Stimulated activated naive B cell treated with anti-CD40 and anti-IgM and Interleukin-4, amounts not matched to agents 10 μg/mL and 1 μg/mL and 100 μg/mL, for 72 hours (primary cell): ENCODE results near the gene BABAM2.
"Not testable (repeated sequence)": the region's sequence is repeated elsewhere in the genome, so short reads cannot be mapped to it uniquely, and the experiment has no call there.

Source experiments
- ATAC-seq, 2 donors: fragments of 150-1000 bp; cut with Tn5 transposase; replicated peaks; 2 replicates each; pipeline ENCODE4 v1.10.0; 2021; ENCODE audit warnings: moderate library complexity in 1 of 2
- DNase-seq: peaks from one replicate; pipeline ENCODE4 v3.0.0; 2021
- H3K27ac Mint-ChIP-seq: one replicate; pipeline ENCODE4 v1.8.0; 2022; ENCODE audit warnings: mild to moderate bottlenecking, mixed read lengths
- H3K27me3 Mint-ChIP-seq, 2 donors: one replicate each; pipeline ENCODE4 v1.8.0; 2022; ENCODE audit warnings: mixed read lengths in 2 of 2
- H3K36me3 Mint-ChIP-seq, 2 donors: one replicate each; pipeline ENCODE4 v1.8.0; 2022; ENCODE audit warnings: mixed read lengths in 2 of 2, mild to moderate bottlenecking in 1 of 2
- H3K4me1 Mint-ChIP-seq, 2 donors: one replicate each; pipeline ENCODE4 v1.8.0; 2022; ENCODE audit warnings: mixed read lengths in 2 of 2, mild to moderate bottlenecking in 1 of 2
- H3K4me3 Mint-ChIP-seq, 2 donors: one replicate each; pipeline ENCODE4 v1.8.0; 2022; ENCODE audit warnings: mild to moderate bottlenecking in 2 of 2, mixed read lengths in 2 of 2, moderate library complexity in 1 of 2
- H3K9me3 Mint-ChIP-seq, 2 donors: one replicate each; pipeline ENCODE4 v1.8.0; 2022; ENCODE audit warnings: mixed read lengths in 2 of 2, mild to moderate bottlenecking in 1 of 2

The BABAM2 gene

GRCh38 chr2:27973592-27973991 is 83.1 kb downstream of the BABAM2 start:
- H3K27me3 Mint-ChIP-seq: no peaks in the 10 kb centered on the region
- no peak overlapping the region for H3K27ac Mint-ChIP-seq
- H3K36me3 Mint-ChIP-seq: peaks cover 18 to 37% of the 10 kb centered on the region in 2 donors
- DNase-seq (no peak), ATAC-seq (no peak)
- H3K4me3 Mint-ChIP-seq: no peak overlapping the region
- peaks cover 6 to 10% of the 10 kb centered on the region in 2 donors for H3K4me1 Mint-ChIP-seq
- peaks cover 6 to 8% of the 10 kb centered on the region in 2 donors for H3K9me3 Mint-ChIP-seq

GRCh38 chr2:27976308-27976707 is 85.8 kb downstream of the BABAM2 start:
- H3K27ac Mint-ChIP-seq: no peak overlapping the region
- peaks cover 10 to 23% of the 10 kb centered on the region in 2 donors for H3K36me3 Mint-ChIP-seq
- no peak for ATAC-seq
- H3K27me3 Mint-ChIP-seq: no peaks in the 10 kb centered on the region
- H3K4me3 Mint-ChIP-seq: no peak overlapping the region
- no peak for DNase-seq
- peaks cover 8 to 16% of the 10 kb centered on the region in 2 donors for H3K4me1 Mint-ChIP-seq
- peaks cover 0 to 3% of the 10 kb centered on the region in 2 donors for H3K9me3 Mint-ChIP-seq

GRCh38 chr2:27977731-27978312 is 87.3 kb downstream of the BABAM2 start:
- Mint-ChIP-seq H3K4me3 (no peak overlapping the region), H3K27ac (peak overlapping the region; percentile 56)

GRCh38 chr2:27978761-27979160 is 88.2 kb downstream of the BABAM2 start:
- not testable (repeated sequence) for H3K4me3 Mint-ChIP-seq, ATAC-seq, H3K9me3 Mint-ChIP-seq, H3K27me3 Mint-ChIP-seq, DNase-seq, H3K27ac Mint-ChIP-seq
- Mint-ChIP-seq H3K4me1 (peaks cover 8 to 16% of the 10 kb centered on the region in 2 donors), H3K36me3 (peaks cover 12 to 26% of the 10 kb centered on the region in 2 donors)

More at GRCh38 chr2:27977731-27978312, 87.3 kb downstream of the BABAM2 start:
- DNase-seq (no peak), ATAC-seq (peak in 1 of 2 donors; percentile 42)
- Mint-ChIP-seq H3K36me3 (peaks cover 8 to 23% of the 10 kb centered on the region in 2 donors), H3K9me3 (peaks cover 0 to 3% of the 10 kb centered on the region in 2 donors), H3K27me3 (no peaks in the 10 kb centered on the region), H3K4me1 (peaks cover 8 to 16% of the 10 kb centered on the region in 2 donors)

GRCh38 chr2:27980242-27980641 is 89.7 kb downstream of the BABAM2 start:
- DNase-seq (no peak), ATAC-seq (peak in 1 of 2 donors; percentile 52)
- no peak overlapping the region for H3K4me3 Mint-ChIP-seq
- peaks cover 12 to 26% of the 10 kb centered on the region in 2 donors for H3K36me3 Mint-ChIP-seq
- no peaks in the 10 kb centered on the region for H3K27me3 Mint-ChIP-seq
- no peak overlapping the region for H3K27ac Mint-ChIP-seq
- H3K9me3 Mint-ChIP-seq: peaks cover 0 to 5% of the 10 kb centered on the region in 2 donors
- H3K4me1 Mint-ChIP-seq: peaks cover 8 to 16% of the 10 kb centered on the region in 2 donors

- no peaks in the 10 kb centered on the region for H3K27me3 Mint-ChIP-seq
- no peak for DNase-seq
These were observed 93.6 kb downstream of the BABAM2 start for GRCh38 chr2:27984153-27984552.

GRCh38 chr2:27988306-27988705 is 97.8 kb downstream of the BABAM2 start:
- Mint-ChIP-seq H3K4me3 (no peak overlapping the region), H3K27ac (no peak overlapping the region), H3K36me3 (peaks cover 16 to 27% of the 10 kb centered on the region in 2 donors), H3K4me1 (peaks cover 0 to 13% of the 10 kb centered on the region in 2 donors), H3K9me3 (peaks cover 0 to 5% of the 10 kb centered on the region in 2 donors), H3K27me3 (no peaks in the 10 kb centered on the region)
- DNase-seq: no peak
- ATAC-seq: no peak

More at GRCh38 chr2:27984153-27984552, 93.6 kb downstream of the BABAM2 start:
- no peak for ATAC-seq
- Mint-ChIP-seq H3K4me3 (no peak overlapping the region), H3K4me1 (peaks cover 11% of the 10 kb centered on the region in 2 donors), H3K9me3 (peaks cover 1 to 2% of the 10 kb centered on the region in 2 donors), H3K36me3 (peaks cover 9% of the 10 kb centered on the region in 2 donors), H3K27ac (no peak overlapping the region)

- ATAC-seq (no peak), DNase-seq (no peak)
- Mint-ChIP-seq H3K27ac (no peak overlapping the region), H3K36me3 (peaks cover 15 to 25% of the 10 kb centered on the region in 2 donors), H3K27me3 (no peaks in the 10 kb centered on the region), H3K4me3 (no peak overlapping the region), H3K9me3 (peaks cover 0 to 5% of the 10 kb centered on the region in 2 donors), H3K4me1 (peaks cover 0 to 13% of the 10 kb centered on the region in 2 donors)
These were observed 98.2 kb downstream of the BABAM2 start for GRCh38 chr2:27988718-27989117.

- H3K36me3 Mint-ChIP-seq: peaks cover 15 to 25% of the 10 kb centered on the region in 2 donors
- no peaks in the 10 kb centered on the region for H3K27me3 Mint-ChIP-seq
- H3K4me3 Mint-ChIP-seq: no peak overlapping the region
- no peak overlapping the region for H3K27ac Mint-ChIP-seq
- peaks cover 0 to 13% of the 10 kb centered on the region in 2 donors for H3K4me1 Mint-ChIP-seq
- peaks cover 0 to 5% of the 10 kb centered on the region in 2 donors for H3K9me3 Mint-ChIP-seq
- DNase-seq (no peak), ATAC-seq (no peak)
These were observed 98.6 kb downstream of the BABAM2 start for GRCh38 chr2:27989149-27989548.

GRCh38 chr2:27990030-27990590 is 99.6 kb downstream of the BABAM2 start:
- H3K9me3 Mint-ChIP-seq: peaks cover 5 to 10% of the 10 kb centered on the region in 2 donors
- H3K36me3 Mint-ChIP-seq: peaks cover 23 to 34% of the 10 kb centered on the region in 2 donors
- no peak overlapping the region for H3K4me3 Mint-ChIP-seq
- H3K4me1 Mint-ChIP-seq: peaks cover 0 to 13% of the 10 kb centered on the region in 2 donors
- no peak overlapping the region for H3K27ac Mint-ChIP-seq
- H3K27me3 Mint-ChIP-seq: no peaks in the 10 kb centered on the region
- DNase-seq (no peak), ATAC-seq (no peak)

- Mint-ChIP-seq H3K27ac (no peak overlapping the region), H3K27me3 (no peaks in the 10 kb centered on the region)
These were observed 100.6 kb downstream of the BABAM2 start for GRCh38 chr2:27991146-27991545.

GRCh38 chr2:27992787-27993401 is 102.4 kb downstream of the BABAM2 start:
- DNase-seq: no peak
- no peaks in the 10 kb centered on the region for H3K27me3 Mint-ChIP-seq
- ATAC-seq: no peak
- H3K36me3 Mint-ChIP-seq: peaks cover 37 to 50% of the 10 kb centered on the region in 2 donors
- no peak overlapping the region for H3K27ac Mint-ChIP-seq
- peaks cover 5 to 10% of the 10 kb centered on the region in 2 donors for H3K9me3 Mint-ChIP-seq
- no peak overlapping the region for H3K4me3 Mint-ChIP-seq
- H3K4me1 Mint-ChIP-seq: peaks cover 0 to 8% of the 10 kb centered on the region in 2 donors

More at GRCh38 chr2:27991146-27991545, 100.6 kb downstream of the BABAM2 start:
- ATAC-seq (no peak), DNase-seq (no peak)
- Mint-ChIP-seq H3K36me3 (peaks cover 31 to 44% of the 10 kb centered on the region in 2 donors), H3K9me3 (peaks cover 5 to 10% of the 10 kb centered on the region in 2 donors), H3K4me1 (peaks cover 0 to 10% of the 10 kb centered on the region in 2 donors), H3K4me3 (no peak overlapping the region)

GRCh38 chr2:27993402-27993787 is 102.9 kb downstream of the BABAM2 start:
- peaks cover 5 to 10% of the 10 kb centered on the region in 2 donors for H3K9me3 Mint-ChIP-seq
- no peak overlapping the region for H3K27ac Mint-ChIP-seq
- no peak for ATAC-seq
- no peak for DNase-seq
- H3K36me3 Mint-ChIP-seq: peaks cover 36 to 50% of the 10 kb centered on the region in 2 donors
- H3K4me3 Mint-ChIP-seq: no peak overlapping the region
- peaks cover 0 to 6% of the 10 kb centered on the region in 2 donors for H3K4me1 Mint-ChIP-seq
- H3K27me3 Mint-ChIP-seq: no peaks in the 10 kb centered on the region

GRCh38 chr2:27993950-27994728 is 103.6 kb downstream of the BABAM2 start:
- H3K27ac Mint-ChIP-seq: no peak overlapping the region
- ATAC-seq (no peak), DNase-seq (no peak)
- peaks cover 5 to 9% of the 10 kb centered on the region in 2 donors for H3K9me3 Mint-ChIP-seq
- H3K36me3 Mint-ChIP-seq: peaks cover 32 to 48% of the 10 kb centered on the region in 2 donors
- peaks cover 0 to 6% of the 10 kb centered on the region in 2 donors for H3K4me1 Mint-ChIP-seq
- no peak overlapping the region for H3K4me3 Mint-ChIP-seq
- no peaks in the 10 kb centered on the region for H3K27me3 Mint-ChIP-seq
